GM06990 (cell line): ENCODE measurements around the gene SDHAF4.
"Not testable (repeated sequence)": the region's sequence is repeated elsewhere in the genome, so short reads cannot be mapped to it uniquely, and the experiment has no call there.

Experiments used
- DNase-seq: peaks from one replicate; pipeline ENCODE4 v3.0.0-alpha.2; 2011; ENCODE audit not compliant: insufficient read length; ENCODE audit errors: extremely low read depth
- H3K27me3 ChIP-seq: replicated peaks from 2 replicates; pipeline ENCODE4 v1.6.0; 2011; ENCODE audit warnings: low read length; ENCODE audit not compliant: control insufficient read depth, insufficient read depth
- H3K36me3 ChIP-seq: 2 replicates; pipeline ENCODE4 v1.5.1; 2011; ENCODE audit warnings: low read length; ENCODE audit not compliant: control insufficient read depth, insufficient read depth
- H3K4me3 ChIP-seq: replicated peaks from 2 replicates; pipeline ENCODE4 v1.5.1; 2011; ENCODE audit warnings: low read depth, mild to moderate bottlenecking, control low read depth, low read length
- TF ChIP-seq, protein P1 (sequence below): IDR thresholded peaks from 2 replicates; pipeline ENCODE4 v1.5.1; 2011; ENCODE audit warnings: low read length, control low read depth, mild to moderate bottlenecking, inconsistent platforms; ENCODE audit not compliant: insufficient read depth, poor library complexity, severe bottlenecking

SDHAF4 gene

DNA sequence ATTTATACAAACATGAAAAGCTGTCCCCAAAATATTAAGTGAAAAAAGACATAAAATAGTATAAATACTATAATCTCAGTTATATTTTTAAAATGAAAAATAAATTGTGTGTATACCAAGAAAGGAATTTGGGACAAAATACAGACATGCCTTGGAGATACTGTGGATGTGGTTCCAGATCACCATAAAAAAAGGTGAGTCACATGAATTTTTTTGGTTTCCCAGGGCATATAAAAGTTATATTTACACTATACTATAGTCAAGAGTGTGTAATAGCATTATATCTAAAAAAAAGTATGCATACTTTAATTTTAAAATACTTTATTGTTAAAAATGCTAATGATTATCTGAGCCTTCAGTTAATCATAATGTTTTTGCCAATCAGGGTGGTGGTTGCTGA is 17.4 kb upstream of the SDHAF4 start:
- Histone ChIP-seq H3K4me3 (no peak overlapping the region), H3K36me3 (no peaks in the 10 kb centered on the region), H3K27me3 (no peaks in the 10 kb centered on the region)
- TF ChIP-seq, protein P1, sequence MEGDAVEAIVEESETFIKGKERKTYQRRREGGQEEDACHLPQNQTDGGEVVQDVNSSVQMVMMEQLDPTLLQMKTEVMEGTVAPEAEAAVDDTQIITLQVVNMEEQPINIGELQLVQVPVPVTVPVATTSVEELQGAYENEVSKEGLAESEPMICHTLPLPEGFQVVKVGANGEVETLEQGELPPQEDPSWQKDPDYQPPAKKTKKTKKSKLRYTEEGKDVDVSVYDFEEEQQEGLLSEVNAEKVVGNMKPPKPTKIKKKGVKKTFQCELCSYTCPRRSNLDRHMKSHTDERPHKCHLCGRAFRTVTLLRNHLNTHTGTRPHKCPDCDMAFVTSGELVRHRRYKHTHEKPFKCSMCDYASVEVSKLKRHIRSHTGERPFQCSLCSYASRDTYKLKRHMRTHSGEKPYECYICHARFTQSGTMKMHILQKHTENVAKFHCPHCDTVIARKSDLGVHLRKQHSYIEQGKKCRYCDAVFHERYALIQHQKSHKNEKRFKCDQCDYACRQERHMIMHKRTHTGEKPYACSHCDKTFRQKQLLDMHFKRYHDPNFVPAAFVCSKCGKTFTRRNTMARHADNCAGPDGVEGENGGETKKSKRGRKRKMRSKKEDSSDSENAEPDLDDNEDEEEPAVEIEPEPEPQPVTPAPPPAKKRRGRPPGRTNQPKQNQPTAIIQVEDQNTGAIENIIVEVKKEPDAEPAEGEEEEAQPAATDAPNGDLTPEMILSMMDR = no peak
- no peak for DNase-seq

DNA sequence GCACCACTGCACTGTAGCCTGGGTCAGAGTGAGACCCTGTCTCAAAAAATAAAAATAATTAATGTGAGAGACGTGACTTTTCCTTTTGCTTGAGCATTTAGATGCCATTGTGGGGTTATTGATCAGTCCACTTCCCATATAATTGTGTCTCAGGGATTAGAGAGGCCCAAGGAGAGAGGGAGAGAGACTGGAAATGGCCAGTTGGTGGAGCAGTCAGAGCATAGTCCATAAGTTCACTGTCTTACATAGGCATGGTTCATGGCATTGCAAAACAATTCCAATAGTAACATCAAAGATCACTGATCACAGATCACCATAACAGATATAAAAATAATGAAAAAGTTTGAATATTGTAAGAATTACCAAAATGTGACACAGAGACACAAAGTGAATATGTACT is 15.2 kb upstream of the SDHAF4 start:
- H3K36me3 ChIP-seq = no peaks in the 10 kb centered on the region
- no peak overlapping the region for H3K4me3 ChIP-seq
- TF ChIP-seq, protein P1 = no peak
- no peaks in the 10 kb centered on the region for H3K27me3 ChIP-seq
- DNase-seq = no peak

DNA sequence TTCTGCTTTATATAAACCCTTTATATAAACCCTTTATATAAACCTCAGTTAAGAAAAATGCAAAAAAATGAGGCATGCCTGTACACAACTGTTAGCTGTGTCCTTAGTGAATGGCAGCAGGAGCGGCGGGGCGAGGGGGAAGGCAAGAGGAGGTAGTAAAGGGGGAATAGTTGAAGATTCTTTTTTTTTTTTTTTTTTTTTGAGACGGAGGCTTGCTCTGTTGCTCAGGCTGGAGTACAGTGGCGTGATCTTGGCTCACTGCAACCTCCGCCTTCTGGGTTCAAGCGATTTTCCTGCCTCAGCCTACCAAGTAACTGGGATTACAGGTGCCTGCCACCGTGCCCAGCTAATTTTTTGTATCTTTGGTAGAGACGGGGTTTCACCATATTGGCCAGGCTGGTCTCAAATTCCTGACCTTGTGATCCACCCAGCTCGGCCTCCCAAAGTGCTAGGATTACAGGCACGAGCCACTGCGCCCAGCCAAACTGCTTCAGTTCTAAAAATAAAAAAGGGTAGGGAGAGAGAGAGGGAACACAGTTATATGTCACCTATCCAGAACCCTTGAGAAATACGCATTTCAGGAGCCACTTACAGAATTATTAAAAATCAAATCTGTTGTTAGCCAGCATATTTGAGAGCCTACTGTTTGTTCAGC is 14.3 kb upstream of the SDHAF4 start:
- not testable (repeated sequence) for H3K4me3 ChIP-seq, DNase-seq, H3K27me3 ChIP-seq, H3K36me3 ChIP-seq

DNA sequence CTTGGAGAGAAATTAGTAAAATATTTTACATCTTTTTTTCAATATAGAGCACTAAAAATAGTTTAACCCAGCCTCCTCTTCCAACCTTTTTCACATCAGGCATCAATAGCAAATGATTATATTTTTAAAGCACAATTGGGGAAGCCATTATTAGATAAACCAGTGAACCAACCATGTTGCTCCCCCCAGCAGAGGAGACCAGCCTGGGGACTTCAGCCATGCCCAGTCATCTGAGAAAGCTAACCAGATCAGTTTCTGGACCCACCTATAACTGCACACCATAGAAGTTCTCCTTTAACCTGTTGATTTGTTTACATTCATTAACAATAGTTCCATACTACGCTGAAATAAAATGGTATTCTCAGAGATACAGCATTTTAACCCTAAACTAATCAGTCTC is 13.8 kb upstream of the SDHAF4 start:
- no peaks in the 10 kb centered on the region for H3K36me3 ChIP-seq
- no peak for DNase-seq
- no peaks in the 10 kb centered on the region for H3K27me3 ChIP-seq
- TF ChIP-seq, protein P1 = no peak
- H3K4me3 ChIP-seq = no peak overlapping the region

DNA sequence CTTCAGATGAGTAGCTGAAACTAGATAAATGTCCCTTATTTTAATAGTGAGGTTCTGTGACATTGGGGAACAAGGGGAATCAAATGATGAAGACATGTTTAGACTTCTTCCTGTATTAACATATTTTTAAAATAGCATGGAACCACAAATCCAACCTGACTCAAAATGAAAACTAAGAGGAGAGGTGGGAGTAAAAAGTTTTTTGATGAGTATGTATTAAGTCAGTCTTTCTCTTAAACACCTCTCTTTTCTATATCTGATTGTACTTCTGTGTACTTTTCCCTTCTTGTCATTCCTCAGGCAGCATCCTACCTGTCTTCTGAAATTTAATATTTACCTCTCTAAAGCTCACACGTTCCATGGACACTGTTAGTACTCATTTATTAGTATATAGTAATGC is 8.7 kb upstream of the SDHAF4 start:
- Histone ChIP-seq H3K36me3 (no peaks in the 10 kb centered on the region), H3K27me3 (no peaks in the 10 kb centered on the region), H3K4me3 (no peak overlapping the region)
- TF ChIP-seq, protein P1 = no peak
- DNase-seq = no peak

DNA sequence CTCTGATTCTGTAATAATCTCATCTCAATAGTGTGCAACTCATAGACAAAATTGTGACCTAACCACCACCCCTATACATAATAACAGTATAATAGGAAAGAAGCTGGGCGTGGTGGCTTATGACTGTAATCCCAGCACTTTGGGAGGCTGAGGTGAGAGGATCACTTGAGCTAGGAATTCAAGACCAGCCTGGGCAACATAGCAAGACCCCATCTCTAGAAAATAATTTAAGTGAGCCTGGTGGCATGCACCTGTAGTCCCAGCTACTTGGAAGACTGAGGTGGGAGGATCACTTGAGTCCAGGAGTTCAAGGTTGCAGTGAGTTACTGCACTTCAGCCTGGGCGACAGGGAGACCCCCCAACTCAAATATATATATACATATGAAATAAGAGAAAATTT is 4.3 kb upstream of the SDHAF4 start:
- not testable (repeated sequence) for DNase-seq, H3K27me3 ChIP-seq, H3K36me3 ChIP-seq, H3K4me3 ChIP-seq

DNA sequence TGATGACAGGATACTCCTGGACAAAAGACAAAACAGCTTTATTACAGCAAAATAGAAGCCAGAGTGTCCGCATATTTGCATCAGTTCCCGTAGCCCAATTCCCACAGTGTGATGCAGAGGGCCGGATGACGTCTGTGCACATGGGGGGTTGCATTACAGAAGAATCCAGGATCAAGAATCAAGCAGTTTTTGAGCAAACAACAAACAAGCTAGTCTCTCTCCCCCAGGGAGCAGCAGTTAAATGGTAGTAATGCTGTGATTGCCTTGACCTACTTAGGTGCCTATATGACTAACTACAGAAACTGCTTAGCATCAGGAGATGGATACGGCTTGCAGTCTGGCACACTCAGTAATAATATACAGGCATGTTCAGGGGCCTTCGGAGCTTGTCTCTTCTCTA is 3.2 kb upstream of the SDHAF4 start:
- TF ChIP-seq, protein P1 = no peak
- no peak for DNase-seq

More for the DNA sequence above, 3.2 kb upstream of the SDHAF4 start:
- H3K36me3 ChIP-seq = no peaks in the 10 kb centered on the region
- H3K4me3 ChIP-seq = no peak overlapping the region
- no peaks in the 10 kb centered on the region for H3K27me3 ChIP-seq
